Gastrocnemius medialis (tissue), 4 donors: ENCODE data around the gene MCMBP.

Experiments
- CTCF ChIP-seq, 5 experiments: fragments of 450-650 bp in 3 of 5; fragments of 200-600 bp in 2 of 5; sonication (generic) in 2 of 5; IDR thresholded peaks in 4 of 5; conservative IDR thresholded peaks in 1 of 5; 1 replicate in 4 of 5; 2 replicates in 1 of 5; pipeline ENCODE4 v1.5.1; 2016 to 2019; ENCODE audit warnings: antibody characterized with exemption in 5 of 5, mild to moderate bottlenecking in 3 of 5, moderate library complexity in 3 of 5
- POLR2A ChIP-seq, 2 donors: fragments of 450-650 bp; IDR thresholded peaks; one replicate each; pipeline ENCODE4 v1.6.1; 2017; ENCODE audit warnings: antibody characterized with exemption in 2 of 2, mild to moderate bottlenecking in 2 of 2, moderate library complexity in 2 of 2

GRCh38 chr10:119867317-119867716 is 5.3 kb downstream of the MCMBP start:
- TF ChIP-seq CTCF (IDR thresholded peaks at IDR 0.05 in 4 of 5, conservative IDR thresholded peaks at IDR 0.05 in 1 of 5) (no peak), POLR2A (IDR thresholded peaks at IDR 0.05) (no peak)
